NCI-H510A treated with DMSO at 0.1 percent for 48 hours (cell line): Measurements from ENCODE around the gene POLR1C.
"Not testable (repeated sequence)": the region's sequence is repeated elsewhere in the genome, so short reads cannot be mapped to it uniquely, and the experiment has no call there.

Source experiments
- DNase-seq: peaks from one replicate; lab custom pipeline; 2025; lab: John Stamatoyannopoulos, UW

POLR1C gene

GRCh38 chr6:43516697-43517504 lies at the start of gene POLR1C, which contains the start of gene YIPF3:
Gene POLR1C, plus strand, starts transcription at chr6:43517089. Its CDS starts 21 bp downstream, at chr6:43517110.
Gene YIPF3, minus strand, starts transcription at chr6:43516926. Its CDS starts 119 bp downstream, at chr6:43516807.
- DNase-seq, result peak; percentile 98

- DNase-seq, result not testable (repeated sequence)
These were observed 49.6 kb upstream of the POLR1C start for GRCh38 chr6:43467265-43467664.

- DNase-seq, result no peak
These were observed 49.1 kb upstream of the POLR1C start for GRCh38 chr6:43467752-43468151.

- no peak for DNase-seq
These were observed 48.6 kb upstream of the POLR1C start for GRCh38 chr6:43468240-43468639.

GRCh38 chr6:43468748-43469681 lies 47.9 kb upstream of the POLR1C start:
- DNase-seq, result no peak

GRCh38 chr6:43469947-43470346 lies 46.9 kb upstream of the POLR1C start:
- no peak for DNase-seq

- DNase-seq, result no peak
These were observed 45.5 kb upstream of the POLR1C start for GRCh38 chr6:43471399-43471798.

GRCh38 chr6:43472515-43472914 lies 44.4 kb upstream of the POLR1C start:
- DNase-seq, result no peak

GRCh38 chr6:43475516-43475915 lies 41.4 kb upstream of the POLR1C start:
- no peak for DNase-seq

GRCh38 chr6:43476746-43477145 lies 40.1 kb upstream of the POLR1C start:
- DNase-seq, result no peak

GRCh38 chr6:43477235-43478007 lies 39.5 kb upstream of the POLR1C start, which contains the start of gene TJAP1:
Gene TJAP1, plus strand, starts transcription at chr6:43477570. Its CDS starts 21,432 bp downstream, at chr6:43499002.
- peak; percentile 93 for DNase-seq

- no peak for DNase-seq
These were observed 38.9 kb upstream of the POLR1C start for GRCh38 chr6:43478008-43478372.

GRCh38 chr6:43481075-43481474 lies 35.8 kb upstream of the POLR1C start:
- no peak for DNase-seq

- DNase-seq, result no peak
These were observed 35.2 kb upstream of the POLR1C start for GRCh38 chr6:43481591-43482236.

- no peak for DNase-seq
These were observed 28.1 kb upstream of the POLR1C start for GRCh38 chr6:43488667-43489276.

GRCh38 chr6:43489277-43490072 lies 27.4 kb upstream of the POLR1C start:
- DNase-seq, result no peak

GRCh38 chr6:43490523-43490939 lies 26.4 kb upstream of the POLR1C start:
- no peak for DNase-seq

GRCh38 chr6:43491750-43492661 lies 24.9 kb upstream of the POLR1C start:
- peak; percentile 65 for DNase-seq

- DNase-seq, result no peak
These were observed 24.2 kb upstream of the POLR1C start for GRCh38 chr6:43492673-43493072.
